Right atrium auricular region (tissue), 2 donors: ENCODE measurements around the gene CMKLR1. TPM values are rescaled to one million over a fixed set of nuclear protein-coding genes. Genes with fewer than 3 reads are reported as not detected.

ENCODE experiments used
- DNase-seq: peaks from one replicate; pipeline ENCODE4 v3.0.0-alpha.2; 2019; ENCODE audit warnings: low spot score
- H3K27ac ChIP-seq, 2 donors: fragments of 200-600 bp; sonication (generic); 1 replicate in 1 of 2; 2 replicates in 1 of 2; pipeline ENCODE4 v1.5.1; 2016 to 2019
- H3K27me3 ChIP-seq, 2 donors: fragments of 200-600 bp; sonication (generic); one replicate each; pipeline versions ENCODE4 v1.5.1 to v1.6.0; 2017 to 2019
- H3K36me3 ChIP-seq: fragments of 200-600 bp; sonication (generic); one replicate; pipeline ENCODE4 v1.5.1; 2016
- H3K4me1 ChIP-seq, 2 donors: fragments of 200-600 bp; sonication (generic); one replicate each; pipeline versions ENCODE4 v1.5.1 to v1.6.0; 2017 to 2019
- H3K4me3 ChIP-seq, 2 donors: fragments of 200-600 bp; sonication (generic); 1 replicate in 1 of 2; 2 replicates in 1 of 2; pipeline ENCODE4 v1.5.1; 2017 to 2019; ENCODE audit warnings: mild to moderate bottlenecking in 1 of 2, moderate library complexity in 1 of 2
- H3K9me3 ChIP-seq, 2 donors: fragments of 200-600 bp; sonication (generic); one replicate each; pipeline ENCODE4 v1.5.1; 2019
- CTCF ChIP-seq, 2 donors: fragments of 200-600 bp; sonication (generic); IDR thresholded peaks; one replicate each; pipeline ENCODE4 v1.5.1; 2019; ENCODE audit warnings: antibody characterized with exemption in 2 of 2
- total RNA-seq, 2 donors: library from RNA; depleted of rRNA; stranded (reverse); fragments of >200 nt; gene quantifications; one replicate each; pipeline ENCODE4 v1.1.0, GENCODE V29; 2016

CMKLR1 gene
- total RNA-seq, 2 donors from 2014 or later: 6.2 to 11.0 TPM

GRCh38 chr12:108368089-108368488, 29.0 kb upstream of the CMKLR1 start:
- TF ChIP-seq CTCF (IDR thresholded peaks at IDR 0.05): no peak
- H3K27me3 ChIP-seq: no peaks in the 10 kb centered on the region
- no peaks in the 10 kb centered on the region for H3K36me3 ChIP-seq
- no peak overlapping the region for H3K4me3 ChIP-seq
- H3K4me1 ChIP-seq: no peaks in the 10 kb centered on the region
- H3K27ac ChIP-seq: no peak overlapping the region
- H3K9me3 ChIP-seq: peaks cover 0 to 2% of the 10 kb centered on the region in 2 donors
- DNase-seq: no peak

GRCh38 chr12:108367436-108367835, 28.3 kb upstream of the CMKLR1 start:
- Histone ChIP-seq H3K36me3 (no peaks in the 10 kb centered on the region), H3K4me1 (no peaks in the 10 kb centered on the region), H3K27ac (no peak overlapping the region), H3K4me3 (no peak overlapping the region), H3K9me3 (no peaks in the 10 kb centered on the region), H3K27me3 (no peaks in the 10 kb centered on the region)
- TF ChIP-seq CTCF (IDR thresholded peaks at IDR 0.05): no peak
- peak; percentile 72 for DNase-seq

- H3K4me3 ChIP-seq: no peak overlapping the region
- no peak overlapping the region for H3K27ac ChIP-seq
- no peaks in the 10 kb centered on the region for H3K36me3 ChIP-seq
- no peak for TF ChIP-seq CTCF (IDR thresholded peaks at IDR 0.05)
- no peak for DNase-seq
- H3K4me1 ChIP-seq: no peaks in the 10 kb centered on the region
- H3K27me3 ChIP-seq: no peaks in the 10 kb centered on the region
- H3K9me3 ChIP-seq: no peaks in the 10 kb centered on the region
Measured at GRCh38 chr12:108365324-108365723, 26.2 kb upstream of the CMKLR1 start.

- no peaks in the 10 kb centered on the region for H3K9me3 ChIP-seq
- H3K4me3 ChIP-seq: no peak overlapping the region
- no peak overlapping the region for H3K27ac ChIP-seq
- H3K27me3 ChIP-seq: no peaks in the 10 kb centered on the region
- no peaks in the 10 kb centered on the region for H3K36me3 ChIP-seq
- H3K4me1 ChIP-seq: no peaks in the 10 kb centered on the region
- DNase-seq: no peak
- no peak for TF ChIP-seq CTCF (IDR thresholded peaks at IDR 0.05)
Measured at GRCh38 chr12:108364879-108365278, 25.8 kb upstream of the CMKLR1 start.

GRCh38 chr12:108363565-108363964, 24.5 kb upstream of the CMKLR1 start:
- no peaks in the 10 kb centered on the region for H3K4me1 ChIP-seq
- no peaks in the 10 kb centered on the region for H3K27me3 ChIP-seq
- DNase-seq: no peak
- TF ChIP-seq CTCF (IDR thresholded peaks at IDR 0.05): no peak
- no peak overlapping the region for H3K27ac ChIP-seq
- H3K36me3 ChIP-seq: no peaks in the 10 kb centered on the region
- no peaks in the 10 kb centered on the region for H3K9me3 ChIP-seq
- H3K4me3 ChIP-seq: no peak overlapping the region

- Histone ChIP-seq H3K27me3 (no peaks in the 10 kb centered on the region), H3K9me3 (no peaks in the 10 kb centered on the region)
Measured at GRCh38 chr12:108363165-108363564, 24.1 kb upstream of the CMKLR1 start.

More at GRCh38 chr12:108363165-108363564, 24.1 kb upstream of the CMKLR1 start:
- no peak for TF ChIP-seq CTCF (IDR thresholded peaks at IDR 0.05)
- no peak overlapping the region for H3K4me3 ChIP-seq
- no peak for DNase-seq
- H3K4me1 ChIP-seq: no peaks in the 10 kb centered on the region
- H3K27ac ChIP-seq: no peak overlapping the region
- H3K36me3 ChIP-seq: no peaks in the 10 kb centered on the region
